Smooth muscle cell (in vitro differentiated cells): Measurements from ENCODE around the gene FABP2. TPM values are rescaled to one million over a fixed set of nuclear protein-coding genes. Genes with fewer than 3 reads are reported as not detected.

Experiments
- DNase-seq: peaks from one replicate; lab custom pipeline; 2025; ENCODE audit not compliant: unreplicated experiment; lab: John Stamatoyannopoulos, UW
- H2AFZ ChIP-seq: fragments of 200-600 bp; sonication (generic); 2 replicates; pipeline ENCODE4 v1.6.0; 2016; ENCODE audit warnings: antibody characterized with exemption, low read depth, mild to moderate bottlenecking
- H3F3A ChIP-seq: fragments of 200-600 bp; sonication (generic); 2 replicates; pipeline ENCODE4 v1.6.0; 2017; ENCODE audit warnings: antibody characterized with exemption, low read depth
- H3K27ac ChIP-seq: fragments of 200-600 bp; sonication (generic); 2 replicates; pipeline ENCODE4 v1.5.1; 2016; ENCODE audit warnings: low read depth, mild to moderate bottlenecking
- H3K27me3 ChIP-seq: fragments of 200-600 bp; sonication (generic); 2 replicates; pipeline ENCODE4 v1.6.1; 2016; ENCODE audit warnings: low read depth, mild to moderate bottlenecking
- H3K36me3 ChIP-seq: fragments of 200-600 bp; sonication (generic); 2 replicates; pipeline ENCODE4 v1.5.1; 2016; ENCODE audit warnings: low read depth
- H3K4me1 ChIP-seq: fragments of 200-600 bp; sonication (generic); 2 replicates; pipeline ENCODE4 v1.5.1; 2016; ENCODE audit warnings: low read depth
- H3K4me2 ChIP-seq: fragments of 200-600 bp; sonication (generic); 2 replicates; pipeline ENCODE4 v1.6.0; 2016; ENCODE audit warnings: mild to moderate bottlenecking
- H3K4me3 ChIP-seq: fragments of 200-600 bp; sonication (generic); 2 replicates; pipeline ENCODE4 v1.5.1; 2016; ENCODE audit warnings: mild to moderate bottlenecking
- H3K79me2 ChIP-seq: fragments of 200-600 bp; sonication (generic); 2 replicates; pipeline ENCODE4 v1.6.0; 2016; ENCODE audit warnings: low read depth, mild to moderate bottlenecking
- H3K9ac ChIP-seq: fragments of 200-600 bp; sonication (generic); 2 replicates; pipeline ENCODE4 v1.6.0; 2016; ENCODE audit warnings: low read depth
- H3K9me3 ChIP-seq: fragments of 200-600 bp; sonication (generic); replicated peaks from 2 replicates; pipeline ENCODE4 v1.5.1; 2016; ENCODE audit warnings: low read depth
- H4K20me1 ChIP-seq: fragments of 200-600 bp; sonication (generic); 2 replicates; pipeline ENCODE4 v1.6.0; 2016; ENCODE audit warnings: low read depth
- WGBS: methylation state at CpG from one replicate; pipeline ENCODE4 v1.1.7; 2016; ENCODE audit warnings: low lambda C conversion rate; 5-methylcytosine and 5-hydroxymethylcytosine counted together
- polyA plus RNA-seq: library from polyadenylated mRNA; unstranded; fragments of >200 nt; fragmentation: Nextera tagmentation; extraction: Ambion mirVana; gene quantifications from 2 replicates; pipeline ENCODE4 v1.2.1, GENCODE V29; 2016
- small RNA-seq: library from RNA; depleted of rRNA; stranded (forward); fragments of <200 nt; gene quantifications from one replicate; pipeline ENCODE3, GENCODE V24; 2014
- total RNA-seq: library from RNA; depleted of rRNA; stranded (reverse); fragments of >200 nt; gene quantifications from 2 replicates; pipeline ENCODE4 v1.2.3, GENCODE V29; 2014
- TF ChIP-seq, protein P1 (sequence below): fragments of 200-600 bp; sonication (generic); IDR thresholded peaks from 2 replicates; pipeline ENCODE4 v1.5.1; 2017; ENCODE audit warnings: borderline replicate concordance, mild to moderate bottlenecking, antibody characterized with exemption; ENCODE audit not compliant: insufficient read depth, poor library complexity, severe bottlenecking

Gene FABP2
- total and polyA plus RNA-seq, 2 experiments from 2014 or later: not detected

DNA sequence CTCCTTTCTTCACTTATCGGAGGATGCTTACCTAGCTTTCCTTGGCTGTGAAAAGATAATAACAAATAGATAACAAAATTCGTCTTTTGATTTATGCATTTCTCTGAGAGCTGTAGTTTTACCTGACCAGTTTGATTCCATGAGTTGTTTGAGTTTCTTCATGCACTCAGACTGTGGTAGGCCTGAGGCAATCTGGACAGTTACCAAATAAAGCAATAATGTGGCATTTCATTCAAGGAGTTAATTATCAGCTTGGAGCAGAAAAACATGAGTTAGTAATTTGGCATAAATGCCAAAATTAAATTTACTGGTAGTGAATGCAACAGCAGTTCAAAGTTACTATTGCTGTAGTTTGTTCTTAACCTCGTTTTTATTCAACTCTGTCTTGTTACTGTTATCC is 53.5 kb downstream of the FABP2 start:
- Histone ChIP-seq H2AFZ (no peak overlapping the region), H3K27ac (no peak overlapping the region), H3K9ac (no peak overlapping the region), H3K79me2 (no peaks in the 10 kb centered on the region), H3F3A (no peaks in the 10 kb centered on the region), H3K27me3 (no peaks in the 10 kb centered on the region), H3K9me3 (no peaks in the 10 kb centered on the region), H4K20me1 (no peaks in the 10 kb centered on the region), H3K4me3 (no peak overlapping the region), H3K4me2 (no peak overlapping the region), H3K4me1 (no peaks in the 10 kb centered on the region), H3K36me3 (no peaks in the 10 kb centered on the region)
- 87% methylated on average over 3 of the region's 3 CpGs for WGBS
- no peak for DNase-seq
- TF ChIP-seq, protein P1, sequence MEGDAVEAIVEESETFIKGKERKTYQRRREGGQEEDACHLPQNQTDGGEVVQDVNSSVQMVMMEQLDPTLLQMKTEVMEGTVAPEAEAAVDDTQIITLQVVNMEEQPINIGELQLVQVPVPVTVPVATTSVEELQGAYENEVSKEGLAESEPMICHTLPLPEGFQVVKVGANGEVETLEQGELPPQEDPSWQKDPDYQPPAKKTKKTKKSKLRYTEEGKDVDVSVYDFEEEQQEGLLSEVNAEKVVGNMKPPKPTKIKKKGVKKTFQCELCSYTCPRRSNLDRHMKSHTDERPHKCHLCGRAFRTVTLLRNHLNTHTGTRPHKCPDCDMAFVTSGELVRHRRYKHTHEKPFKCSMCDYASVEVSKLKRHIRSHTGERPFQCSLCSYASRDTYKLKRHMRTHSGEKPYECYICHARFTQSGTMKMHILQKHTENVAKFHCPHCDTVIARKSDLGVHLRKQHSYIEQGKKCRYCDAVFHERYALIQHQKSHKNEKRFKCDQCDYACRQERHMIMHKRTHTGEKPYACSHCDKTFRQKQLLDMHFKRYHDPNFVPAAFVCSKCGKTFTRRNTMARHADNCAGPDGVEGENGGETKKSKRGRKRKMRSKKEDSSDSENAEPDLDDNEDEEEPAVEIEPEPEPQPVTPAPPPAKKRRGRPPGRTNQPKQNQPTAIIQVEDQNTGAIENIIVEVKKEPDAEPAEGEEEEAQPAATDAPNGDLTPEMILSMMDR: no peak

Small RNA genes within 50 kb of the gene (small RNA-seq; reads per million reads assigned to genes)
- not detected for gene RNU4-33P

Other genes starting within 250 kb of the FABP2 start
- not detected in 2 replicates for gene MYOZ2, start 186.3 kb downstream of the FABP2 start, total RNA-seq
- 0.26 TPM in 1 of 2 replicates, not detected in the other for gene MYOZ2, start 186.3 kb downstream of the FABP2 start, polyA plus RNA-seq
- 16.3 and 23.2 TPM in 2 replicates for gene USP53, start 109.4 kb downstream of the FABP2 start, total RNA-seq
- gene USP53, start 109.4 kb downstream of the FABP2 start, polyA plus RNA-seq: 4.2 and 12.6 TPM in 2 replicates